Colonic mucosa (tissue), 4 donors: ENCODE measurements around the gene ARAP3. TPM values are rescaled to one million over a fixed set of nuclear protein-coding genes. Genes with fewer than 3 reads are reported as not detected.

Experiments
- DNase-seq: peaks from one replicate; pipeline ENCODE4 v3.0.0-alpha.2; 2020
- H3K27ac ChIP-seq: fragments of 200-600 bp; one replicate; pipeline ENCODE4 v1.8.0; 2021
- H3K27me3 ChIP-seq: fragments of 200-600 bp; one replicate; pipeline ENCODE4 v1.8.0; 2021
- H3K36me3 ChIP-seq: fragments of 200-600 bp; one replicate; pipeline ENCODE4 v1.8.0; 2021
- H3K4me1 ChIP-seq: fragments of 200-600 bp; one replicate; pipeline ENCODE4 v1.8.0; 2021; ENCODE audit warnings: mild to moderate bottlenecking
- H3K4me3 ChIP-seq: fragments of 200-600 bp; one replicate; pipeline ENCODE4 v1.8.0; 2021
- H3K9ac ChIP-seq, 2 donors: one replicate each; pipeline ENCODE4 v1.7.0; 2013; ENCODE audit warnings: control low read depth in 2 of 2, low read depth in 2 of 2, low read length in 2 of 2
- H3K9me3 ChIP-seq: fragments of 200-600 bp; one replicate; pipeline ENCODE4 v1.8.0; 2021
- CTCF ChIP-seq: fragments of 200-600 bp; IDR thresholded peaks from one replicate; pipeline ENCODE4 v1.8.0; 2022; ENCODE audit warnings: antibody characterized with exemption, mild to moderate bottlenecking
- intact Hi-C: fragments of 100-400 bp; cut with DNase I; formaldehyde crosslinking; loops from one replicate; pipeline ENCODE4 v1.14.1; 2022
- total RNA-seq, 2 donors: library from RNA; stranded (reverse); fragmentation: NEBNext Ultra II Directional in 1 of 2; extraction: Animal tissue kit (Norgen Biotek cat#: 25700) in 1 of 2; gene quantifications; one replicate each; pipeline ENCODE4 v1.2.1, GENCODE V29; 2021
- donor health status: healthy.
- donor health status: DM: no; HTN: no; CAD: no.
- donor health status: DM: no; HTN: no; CAD: no.

ARAP3 gene
- total RNA-seq, 2 donors from 2014 or later: 5.1 to 15.4 TPM

GRCh38 chr5:141630570-141631140 lies 51.4 kb downstream of the ARAP3 start:
- Histone ChIP-seq H3K36me3 (no peaks in the 10 kb centered on the region), H3K27me3 (no peaks in the 10 kb centered on the region), H3K27ac (no peak overlapping the region), H3K4me3 (no peak overlapping the region), H3K9ac (no peak overlapping the region), H3K4me1 (peaks cover 4% of the 10 kb centered on the region), H3K9me3 (no peaks in the 10 kb centered on the region)
- intact Hi-C loops: no loop called here
- TF ChIP-seq CTCF: no peak
- no peak for DNase-seq

- no peak overlapping the region for H3K4me3 ChIP-seq
- H3K4me1 ChIP-seq: no peaks in the 10 kb centered on the region
- H3K27me3 ChIP-seq: no peaks in the 10 kb centered on the region
- TF ChIP-seq CTCF: no peak
- H3K36me3 ChIP-seq: no peaks in the 10 kb centered on the region
- no peak for DNase-seq
- intact Hi-C loops: no loop called here
- H3K27ac ChIP-seq: no peak overlapping the region
- H3K9me3 ChIP-seq: no peaks in the 10 kb centered on the region
- H3K9ac ChIP-seq: no peak overlapping the region
Measured at GRCh38 chr5:141628175-141628788, 53.7 kb downstream of the ARAP3 start.

GRCh38 chr5:141623611-141624010 lies 58.4 kb downstream of the ARAP3 start:
- H3K27me3 ChIP-seq: no peaks in the 10 kb centered on the region
- no peak for TF ChIP-seq CTCF
- H3K9ac ChIP-seq: no peak overlapping the region
- intact Hi-C loops: no loop called here
- H3K36me3 ChIP-seq: peaks cover 9% of the 10 kb centered on the region
- no peaks in the 10 kb centered on the region for H3K4me1 ChIP-seq
- DNase-seq: no peak
- H3K9me3 ChIP-seq: no peaks in the 10 kb centered on the region
- H3K4me3 ChIP-seq: no peak overlapping the region
- no peak overlapping the region for H3K27ac ChIP-seq

GRCh38 chr5:141623186-141623585 lies 58.8 kb downstream of the ARAP3 start:
- Histone ChIP-seq H3K36me3 (peaks cover 9% of the 10 kb centered on the region), H3K9me3 (no peaks in the 10 kb centered on the region), H3K4me3 (no peak overlapping the region), H3K9ac (no peak overlapping the region), H3K27me3 (no peaks in the 10 kb centered on the region), H3K4me1 (no peaks in the 10 kb centered on the region), H3K27ac (no peak overlapping the region)
- TF ChIP-seq CTCF: no peak
- DNase-seq: no peak
- intact Hi-C loops: no loop called here

GRCh38 chr5:141618804-141619554 lies 63.1 kb downstream of the ARAP3 start, which contains the start of gene DIAPH1:
Gene DIAPH1, minus strand, starts transcription at chr5:141619000. Its CDS starts 86 bp downstream, at chr5:141618914.
- peak within 1 kb of the TSS; percentile 73 to 87 for H3K9ac ChIP-seq
- intact Hi-C loops: loop anchor here (1.0 kb wide), 1 partner anchor 26 kb away; no protein-coding TSS in a partner anchor

More at GRCh38 chr5:141618804-141619554, 63.1 kb downstream of the ARAP3 start, which contains the start of gene DIAPH1:
- peak; percentile 98 for DNase-seq
- Histone ChIP-seq H3K4me1 (no peaks in the 10 kb centered on the region), H3K4me3 (peak within 1 kb of the TSS; percentile 94), H3K9me3 (no peaks in the 10 kb centered on the region), H3K36me3 (peaks cover 9% of the 10 kb centered on the region), H3K27ac (peak within 1 kb of the TSS; percentile 96), H3K27me3 (no peaks in the 10 kb centered on the region)
- TF ChIP-seq CTCF: peak; percentile 95
